ENCODE results near the gene MED19. TPM values are rescaled to one million over a fixed set of nuclear protein-coding genes. Genes with fewer than 3 reads are reported as not detected.

MED19 gene, protein sequence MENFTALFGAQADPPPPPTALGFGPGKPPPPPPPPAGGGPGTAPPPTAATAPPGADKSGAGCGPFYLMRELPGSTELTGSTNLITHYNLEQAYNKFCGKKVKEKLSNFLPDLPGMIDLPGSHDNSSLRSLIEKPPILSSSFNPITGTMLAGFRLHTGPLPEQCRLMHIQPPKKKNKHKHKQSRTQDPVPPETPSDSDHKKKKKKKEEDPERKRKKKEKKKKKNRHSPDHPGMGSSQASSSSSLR
- polyA plus RNA-seq (2013, experiment 1 of 2) = 28.2 TPM
- 29.3 TPM for polyA plus RNA-seq (2013, experiment 2 of 2)

DNA sequence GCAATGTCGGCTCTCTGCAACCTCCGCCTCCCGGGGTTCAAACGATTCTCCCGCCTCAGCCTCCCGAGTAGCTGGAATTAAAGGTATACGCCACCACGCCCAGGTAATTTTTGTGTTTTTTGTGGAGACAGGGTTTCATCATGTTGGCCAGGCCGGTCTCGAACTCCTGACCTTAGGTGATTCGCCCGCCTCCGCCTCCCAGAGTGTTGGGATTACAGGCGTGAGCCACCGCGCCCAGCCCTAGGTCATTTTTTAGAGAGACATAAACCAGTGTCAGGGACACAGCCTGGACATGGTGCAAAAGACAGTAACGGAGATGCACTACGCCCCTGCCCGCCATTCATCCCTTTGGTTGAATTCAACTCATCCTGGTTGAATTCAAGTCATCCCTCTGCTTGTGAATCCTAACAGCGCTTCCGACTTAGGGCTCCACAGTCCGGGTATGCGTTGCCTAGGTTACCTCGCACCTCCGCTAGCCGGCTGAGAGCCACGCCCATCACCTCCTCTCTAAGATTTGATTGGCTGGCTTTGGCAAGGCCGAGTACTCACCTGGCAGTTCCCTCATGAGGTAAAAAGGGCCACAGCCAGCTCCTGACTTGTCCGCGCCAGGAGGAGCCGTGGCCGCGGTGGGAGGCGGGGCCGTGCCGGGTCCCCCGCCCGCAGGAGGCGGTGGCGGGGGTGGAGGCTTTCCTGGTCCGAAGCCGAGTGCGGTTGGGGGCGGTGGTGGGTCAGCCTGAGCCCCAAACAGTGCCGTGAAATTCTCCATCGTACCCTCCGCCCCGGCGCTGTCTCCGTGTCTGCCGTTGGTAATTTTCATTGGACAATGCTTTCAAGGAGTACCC lies at the start of gene MED19:
Gene MED19 (minus strand): TSS at position 802 of the 842 bp plus-strand sequence. CDS start 36 bp downstream, at position 766.
- Histone ChIP-seq H2BK15ac (replicated peaks; ENCODE audit: low read depth) (no peak within 1 kb of the TSS), H2BK120ac (ENCODE audit: low read depth, low read length) (no peak within 1 kb of the TSS), H3K79me1 (ENCODE audit: low read length) (peaks cover 9% of the 10 kb centered on the region), H3K79me2 (ENCODE audit: control insufficient read depth, insufficient read depth, low read length) (peaks cover 34% of the 10 kb centered on the region), H4K5ac (ENCODE audit: low read length) (peak within 1 kb of the TSS; percentile 71), H3K18ac (ENCODE audit: low read length) (no peak within 1 kb of the TSS), H3K4ac (ENCODE audit: low read depth, low read length) (peak within 1 kb of the TSS; percentile 97), H3K36me3 (ENCODE audit: control insufficient read depth, insufficient read depth, low read length) (no peaks in the 10 kb centered on the region), H4K8ac (ENCODE audit: low read depth, low read length) (no peak within 1 kb of the TSS), H3K56ac (ENCODE audit: low read length) (peak within 1 kb of the TSS; percentile 100), H3K27ac (ENCODE audit: low read depth, low read length) (peak within 1 kb of the TSS; percentile 84), H3K4me2 (ENCODE audit: low read length) (peak within 1 kb of the TSS; percentile 87), H3K23ac (ENCODE audit: low read length) (peak within 1 kb of the TSS; percentile 68), H3K9ac (ENCODE audit: low read length) (peak within 1 kb of the TSS; percentile 84), H2BK5ac (ENCODE audit: low read length) (peak within 1 kb of the TSS; percentile 89), H3K4me1 (ENCODE audit: control insufficient read depth, low read depth, low read length) (peaks cover 4% of the 10 kb centered on the region), H2AK5ac (ENCODE audit: low read length) (peak within 1 kb of the TSS; percentile 99), H3K4me3 (ENCODE audit: low read length) (peak within 1 kb of the TSS; percentile 96), H3K27me3 (ENCODE audit: insufficient read depth, low read length, poor library complexity) (no peaks in the 10 kb centered on the region)
- DNase-seq = peak; percentile 99
- WGBS (ENCODE audit: extremely low coverage, insufficient coverage, low lambda C conversion rate) = no CpG with 5 or more reads among the region's 51 CpGs

DNA sequence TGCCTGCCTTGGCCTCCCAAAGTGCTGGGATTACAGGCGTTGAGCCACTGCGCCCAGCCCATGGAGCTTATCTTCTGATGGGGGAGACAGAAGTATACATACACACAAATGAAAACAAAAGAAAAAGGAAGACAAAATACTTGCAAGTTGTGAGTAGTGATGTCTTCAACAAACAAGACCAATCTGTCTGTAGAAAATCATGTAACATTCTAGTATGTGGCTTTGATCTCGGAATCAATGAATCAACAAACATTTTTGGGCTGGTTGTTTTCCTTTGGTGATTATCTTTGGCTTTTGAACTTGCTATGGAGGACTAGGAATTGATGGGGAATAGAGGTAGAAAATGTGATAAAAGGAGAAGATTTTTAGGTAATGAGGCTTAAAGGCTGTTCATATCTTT lies 46.2 kb upstream of the MED19 start:
- peaks cover 10% of the 10 kb centered on the region for H3K79me2 ChIP-seq (ENCODE audit: control insufficient read depth, insufficient read depth, low read length)
- no CpG with 5 or more reads among the region's 3 CpGs for WGBS (ENCODE audit: extremely low coverage, insufficient coverage, low lambda C conversion rate)
- H3K36me3 ChIP-seq (ENCODE audit: control insufficient read depth, insufficient read depth, low read length) = no peaks in the 10 kb centered on the region
- H2BK15ac ChIP-seq (replicated peaks; ENCODE audit: low read depth) = no peak overlapping the region
- H2BK5ac ChIP-seq (ENCODE audit: low read length) = no peak overlapping the region
- no peak for DNase-seq
- no peak overlapping the region for H3K56ac ChIP-seq (ENCODE audit: low read length)
- H3K23ac ChIP-seq (ENCODE audit: low read length) = no peak overlapping the region
- H3K18ac ChIP-seq (ENCODE audit: low read length) = no peak overlapping the region
- no peak overlapping the region for H3K4me3 ChIP-seq (ENCODE audit: low read length)
- H3K27ac ChIP-seq (ENCODE audit: low read depth, low read length) = no peak overlapping the region
- H3K27me3 ChIP-seq (ENCODE audit: insufficient read depth, low read length, poor library complexity) = no peaks in the 10 kb centered on the region
- H3K4me1 ChIP-seq (ENCODE audit: control insufficient read depth, low read depth, low read length) = no peaks in the 10 kb centered on the region
- H3K4me2 ChIP-seq (ENCODE audit: low read length) = no peak overlapping the region
- no peak overlapping the region for H3K4ac ChIP-seq (ENCODE audit: low read depth, low read length)
- H4K5ac ChIP-seq (ENCODE audit: low read length) = no peak overlapping the region
- H4K8ac ChIP-seq (ENCODE audit: low read depth, low read length) = no peak overlapping the region
- no peak overlapping the region for H3K9ac ChIP-seq (ENCODE audit: low read length)
- H2AK5ac ChIP-seq (ENCODE audit: low read length) = no peak overlapping the region
- no peaks in the 10 kb centered on the region for H3K79me1 ChIP-seq (ENCODE audit: low read length)
- H2BK120ac ChIP-seq (ENCODE audit: low read depth, low read length) = no peak overlapping the region

- peaks cover 2% of the 10 kb centered on the region for H3K4me1 ChIP-seq (ENCODE audit: control insufficient read depth, low read depth, low read length)
- H3K79me2 ChIP-seq (ENCODE audit: control insufficient read depth, insufficient read depth, low read length) = no peaks in the 10 kb centered on the region
- H3K36me3 ChIP-seq (ENCODE audit: control insufficient read depth, insufficient read depth, low read length) = no peaks in the 10 kb centered on the region
- H3K18ac ChIP-seq (ENCODE audit: low read length) = no peak overlapping the region
- H2AK5ac ChIP-seq (ENCODE audit: low read length) = no peak overlapping the region
- no peaks in the 10 kb centered on the region for H3K79me1 ChIP-seq (ENCODE audit: low read length)
- no CpG with 5 or more reads among the region's 30 CpGs for WGBS (ENCODE audit: extremely low coverage, insufficient coverage, low lambda C conversion rate)
- no peak overlapping the region for H2BK120ac ChIP-seq (ENCODE audit: low read depth, low read length)
- no peak overlapping the region for H4K8ac ChIP-seq (ENCODE audit: low read depth, low read length)
- H3K56ac ChIP-seq (ENCODE audit: low read length) = no peak overlapping the region
- no peak overlapping the region for H3K27ac ChIP-seq (ENCODE audit: low read depth, low read length)
- no peak overlapping the region for H3K4ac ChIP-seq (ENCODE audit: low read depth, low read length)
- H2BK15ac ChIP-seq (replicated peaks; ENCODE audit: low read depth) = no peak overlapping the region
- no peak overlapping the region for H3K4me3 ChIP-seq (ENCODE audit: low read length)
- H3K4me2 ChIP-seq (ENCODE audit: low read length) = no peak overlapping the region
- DNase-seq = no peak
- no peak overlapping the region for H2BK5ac ChIP-seq (ENCODE audit: low read length)
- H3K27me3 ChIP-seq (ENCODE audit: insufficient read depth, low read length, poor library complexity) = no peaks in the 10 kb centered on the region
- H3K9ac ChIP-seq (ENCODE audit: low read length) = no peak overlapping the region
- no peak overlapping the region for H3K23ac ChIP-seq (ENCODE audit: low read length)
- H4K5ac ChIP-seq (ENCODE audit: low read length) = no peak overlapping the region
Observed at GRCh38 chr11:57752954-57753353, 40.9 kb upstream of the MED19 start.

GRCh38 chr11:57751676-57752253 lies 39.8 kb upstream of the MED19 start, which contains the start of gene BTBD18:
BTBD18 (minus strand) TSS chr11:57751819; CDS start chr11:57751188, 631 bp downstream.
- WGBS (ENCODE audit: extremely low coverage, insufficient coverage, low lambda C conversion rate) = no CpG with 5 or more reads among the region's 10 CpGs
- H3K4ac ChIP-seq (ENCODE audit: low read depth, low read length) = peak within 1 kb of the TSS; percentile 0
- no peak within 1 kb of the TSS for H3K4me2 ChIP-seq (ENCODE audit: low read length)
- H3K36me3 ChIP-seq (ENCODE audit: control insufficient read depth, insufficient read depth, low read length) = no peaks in the 10 kb centered on the region
- H3K27ac ChIP-seq (ENCODE audit: low read depth, low read length) = no peak within 1 kb of the TSS
- no peak within 1 kb of the TSS for H2BK15ac ChIP-seq (replicated peaks; ENCODE audit: low read depth)
- H2BK5ac ChIP-seq (ENCODE audit: low read length) = no peak within 1 kb of the TSS
- no peak within 1 kb of the TSS for H2BK120ac ChIP-seq (ENCODE audit: low read depth, low read length)
- no peak within 1 kb of the TSS for H3K9ac ChIP-seq (ENCODE audit: low read length)
- H3K4me1 ChIP-seq (ENCODE audit: control insufficient read depth, low read depth, low read length) = peaks cover 2% of the 10 kb centered on the region
- DNase-seq = peak; percentile 84
- H3K18ac ChIP-seq (ENCODE audit: low read length) = no peak within 1 kb of the TSS
- no peak within 1 kb of the TSS for H3K4me3 ChIP-seq (ENCODE audit: low read length)
- H3K27me3 ChIP-seq (ENCODE audit: insufficient read depth, low read length, poor library complexity) = no peaks in the 10 kb centered on the region
- no peaks in the 10 kb centered on the region for H3K79me1 ChIP-seq (ENCODE audit: low read length)
- no peaks in the 10 kb centered on the region for H3K79me2 ChIP-seq (ENCODE audit: control insufficient read depth, insufficient read depth, low read length)
- H3K23ac ChIP-seq (ENCODE audit: low read length) = no peak within 1 kb of the TSS
- no peak within 1 kb of the TSS for H2AK5ac ChIP-seq (ENCODE audit: low read length)
- no peak within 1 kb of the TSS for H4K8ac ChIP-seq (ENCODE audit: low read depth, low read length)
- H3K56ac ChIP-seq (ENCODE audit: low read length) = no peak within 1 kb of the TSS
- H4K5ac ChIP-seq (ENCODE audit: low read length) = no peak within 1 kb of the TSS

GRCh38 chr11:57751176-57751575 lies 39.2 kb upstream of the MED19 start:
- H3K79me1 ChIP-seq (ENCODE audit: low read length) = no peaks in the 10 kb centered on the region
- H3K23ac ChIP-seq (ENCODE audit: low read length) = no peak overlapping the region
- H4K8ac ChIP-seq (ENCODE audit: low read depth, low read length) = no peak overlapping the region
- H2AK5ac ChIP-seq (ENCODE audit: low read length) = no peak overlapping the region
- no peak overlapping the region for H2BK120ac ChIP-seq (ENCODE audit: low read depth, low read length)
- H2BK15ac ChIP-seq (replicated peaks; ENCODE audit: low read depth) = no peak overlapping the region
- no peaks in the 10 kb centered on the region for H3K27me3 ChIP-seq (ENCODE audit: insufficient read depth, low read length, poor library complexity)
- H3K4me2 ChIP-seq (ENCODE audit: low read length) = no peak overlapping the region
- no peak overlapping the region for H4K5ac ChIP-seq (ENCODE audit: low read length)
- no peak for DNase-seq
- H3K56ac ChIP-seq (ENCODE audit: low read length) = no peak overlapping the region
- no peak overlapping the region for H3K9ac ChIP-seq (ENCODE audit: low read length)
- no peak overlapping the region for H2BK5ac ChIP-seq (ENCODE audit: low read length)
- no peak overlapping the region for H3K27ac ChIP-seq (ENCODE audit: low read depth, low read length)
- peak overlapping the region; percentile 0 for H3K4ac ChIP-seq (ENCODE audit: low read depth, low read length)
- no peaks in the 10 kb centered on the region for H3K36me3 ChIP-seq (ENCODE audit: control insufficient read depth, insufficient read depth, low read length)
- H3K4me1 ChIP-seq (ENCODE audit: control insufficient read depth, low read depth, low read length) = peaks cover 2% of the 10 kb centered on the region
- H3K79me2 ChIP-seq (ENCODE audit: control insufficient read depth, insufficient read depth, low read length) = no peaks in the 10 kb centered on the region
- H3K4me3 ChIP-seq (ENCODE audit: low read length) = no peak overlapping the region
- H3K18ac ChIP-seq (ENCODE audit: low read length) = no peak overlapping the region
